Activated naive CD4-positive, alpha-beta T cell treated with anti-CD3 and anti-CD28 coated beads, Interleukin-2, amount 10 ng/mL, durations not matched to agents 7 days and 5 days (primary cell): ENCODE results near the gene PDE6A.

Source experiments
- CTCF ChIA-PET: fragments of 350-600 bp; sonication (Branson Sonifier 250); formaldehyde crosslinking; loops from one replicate; lab custom pipeline; 2021; ENCODE audit warnings: antibody characterized with exemption; lab: Charles Lee
- DNase-seq: peaks from one replicate; pipeline ENCODE4 v3.0.0-alpha.2; 2020
- H3K27ac Mint-ChIP-seq: one replicate; pipeline ENCODE4 v1.8.0; 2021; ENCODE audit warnings: mild to moderate bottlenecking, moderate library complexity, mixed read lengths
- H3K27me3 Mint-ChIP-seq: one replicate; pipeline ENCODE4 v1.8.0; 2021; ENCODE audit warnings: mild to moderate bottlenecking, mixed read lengths
- H3K36me3 Mint-ChIP-seq: one replicate; pipeline ENCODE4 v1.8.0; 2021; ENCODE audit warnings: mixed read lengths
- H3K4me1 Mint-ChIP-seq: one replicate; pipeline ENCODE4 v1.8.0; 2021; ENCODE audit warnings: mixed read lengths
- H3K4me3 Mint-ChIP-seq: one replicate; pipeline ENCODE4 v1.8.0; 2021; ENCODE audit warnings: mild to moderate bottlenecking, moderate library complexity, mixed read lengths
- H3K9me3 Mint-ChIP-seq: one replicate; pipeline ENCODE4 v1.8.0; 2021; ENCODE audit warnings: mixed read lengths

Gene PDE6A

GRCh38 chr5:149820536-149821510 is 123.8 kb downstream of the PDE6A start:
- H3K36me3 Mint-ChIP-seq, result no peaks in the 10 kb centered on the region
- no peak for DNase-seq
- H3K9me3 Mint-ChIP-seq, result no peaks in the 10 kb centered on the region
- CTCF ChIA-PET, result interaction anchor here (1.0 to 14.9 kb wide), 8 partner anchors 11 to 185 kb away, joined by 3 to 212 read pairs (median 5); no protein-coding TSS in a partner anchor
- no peak overlapping the region for H3K27ac Mint-ChIP-seq
- H3K27me3 Mint-ChIP-seq, result no peaks in the 10 kb centered on the region
- no peaks in the 10 kb centered on the region for H3K4me1 Mint-ChIP-seq
- H3K4me3 Mint-ChIP-seq, result no peak overlapping the region

- H3K9me3 Mint-ChIP-seq, result no peaks in the 10 kb centered on the region
- H3K4me3 Mint-ChIP-seq, result no peak overlapping the region
- no peaks in the 10 kb centered on the region for H3K27me3 Mint-ChIP-seq
- no peaks in the 10 kb centered on the region for H3K36me3 Mint-ChIP-seq
- no peak for DNase-seq
- no peaks in the 10 kb centered on the region for H3K4me1 Mint-ChIP-seq
- no peak overlapping the region for H3K27ac Mint-ChIP-seq
- CTCF ChIA-PET, result interaction anchor here (0.6 to 1.9 kb wide), 3 partner anchors 91 to 184 kb away, joined by 3 to 6 read pairs (median 3); no protein-coding TSS in a partner anchor
Measured at GRCh38 chr5:149820012-149820411, 124.6 kb downstream of the PDE6A start.

- Mint-ChIP-seq H3K27ac (no peak overlapping the region), H3K9me3 (no peaks in the 10 kb centered on the region), H3K4me3 (no peak overlapping the region), H3K27me3 (no peaks in the 10 kb centered on the region), H3K4me1 (no peaks in the 10 kb centered on the region), H3K36me3 (no peaks in the 10 kb centered on the region)
- no peak for DNase-seq
- CTCF ChIA-PET, result interaction anchor here (1.1 kb wide), 1 partner anchor 8 kb away, joined by 3 read pairs; no protein-coding TSS in a partner anchor
Measured at GRCh38 chr5:149818116-149818515, 126.5 kb downstream of the PDE6A start.

GRCh38 chr5:149817539-149818060 is 127.0 kb downstream of the PDE6A start:
- Mint-ChIP-seq H3K4me3 (no peak overlapping the region), H3K36me3 (no peaks in the 10 kb centered on the region), H3K9me3 (no peaks in the 10 kb centered on the region), H3K4me1 (no peaks in the 10 kb centered on the region), H3K27me3 (no peaks in the 10 kb centered on the region), H3K27ac (no peak overlapping the region)
- no peak for DNase-seq
- CTCF ChIA-PET, result interaction anchor here (1.1 kb wide), 1 partner anchor 9 kb away, joined by 3 read pairs; no protein-coding TSS in a partner anchor

GRCh38 chr5:149816661-149817060 is 127.9 kb downstream of the PDE6A start:
- DNase-seq, result no peak
- H3K4me1 Mint-ChIP-seq, result no peaks in the 10 kb centered on the region

GRCh38 chr5:149811453-149811852 is 133.1 kb downstream of the PDE6A start:
- no peaks in the 10 kb centered on the region for H3K9me3 Mint-ChIP-seq
- no peaks in the 10 kb centered on the region for H3K4me1 Mint-ChIP-seq
- no peak for DNase-seq
- no peak overlapping the region for H3K27ac Mint-ChIP-seq
- no peaks in the 10 kb centered on the region for H3K36me3 Mint-ChIP-seq
- CTCF ChIA-PET, result interaction anchor here (1.3 kb wide), 1 partner anchor 144 kb away, joined by 4 read pairs; no protein-coding TSS in a partner anchor
- H3K27me3 Mint-ChIP-seq, result no peaks in the 10 kb centered on the region
- H3K4me3 Mint-ChIP-seq, result no peak overlapping the region

More at GRCh38 chr5:149816661-149817060, 127.9 kb downstream of the PDE6A start:
- Mint-ChIP-seq H3K27me3 (no peaks in the 10 kb centered on the region), H3K4me3 (no peak overlapping the region), H3K36me3 (no peaks in the 10 kb centered on the region), H3K27ac (no peak overlapping the region), H3K9me3 (no peaks in the 10 kb centered on the region)
- CTCF ChIA-PET, result interaction anchor here (1.0 to 1.7 kb wide), 2 partner anchors 159 to 174 kb away, joined by 3 to 5 read pairs; no protein-coding TSS in a partner anchor

- no peaks in the 10 kb centered on the region for H3K9me3 Mint-ChIP-seq
- no peaks in the 10 kb centered on the region for H3K4me1 Mint-ChIP-seq
- peak overlapping the region; percentile 16 for H3K27ac Mint-ChIP-seq
- no peaks in the 10 kb centered on the region for H3K27me3 Mint-ChIP-seq
- DNase-seq, result no peak
- H3K36me3 Mint-ChIP-seq, result no peaks in the 10 kb centered on the region
- CTCF ChIA-PET, result no interaction called here
- no peak overlapping the region for H3K4me3 Mint-ChIP-seq
Measured at GRCh38 chr5:149810856-149811255, 133.7 kb downstream of the PDE6A start.

- Mint-ChIP-seq H3K4me3 (no peak overlapping the region), H3K4me1 (no peaks in the 10 kb centered on the region), H3K27ac (no peak overlapping the region), H3K27me3 (no peaks in the 10 kb centered on the region), H3K9me3 (no peaks in the 10 kb centered on the region), H3K36me3 (no peaks in the 10 kb centered on the region)
- DNase-seq, result no peak
- CTCF ChIA-PET, result interaction anchor here (0.7 kb wide), 1 partner anchor 583 kb away, joined by 4 read pairs; no protein-coding TSS in a partner anchor
Measured at GRCh38 chr5:149809931-149810691, 134.5 kb downstream of the PDE6A start.

GRCh38 chr5:149808264-149808982 is 136.2 kb downstream of the PDE6A start:
- Mint-ChIP-seq H3K27ac (no peak overlapping the region), H3K4me1 (no peaks in the 10 kb centered on the region), H3K4me3 (no peak overlapping the region), H3K9me3 (no peaks in the 10 kb centered on the region), H3K36me3 (no peaks in the 10 kb centered on the region), H3K27me3 (no peaks in the 10 kb centered on the region)
- DNase-seq, result no peak
- CTCF ChIA-PET, result no interaction called here
